GM21390 (cell line): Measurements from ENCODE around the gene SMIM35.
A peak's percentile ranks its signal among the peaks of the same experiment; 100 is the strongest.
"Not testable (repeated sequence)": the region's sequence is repeated elsewhere in the genome, so short reads cannot be mapped to it uniquely, and the experiment has no call there.

Experiments used
- ATAC-seq: cut with Tn5 transposase; IDR thresholded peaks from one replicate; pipeline ENCODE4 v1.9.1; 2021; ENCODE audit not compliant: unreplicated experiment

SMIM35 gene

GRCh38 chr11:117989351-117990102, 97.2 kb downstream of the SMIM35 start:
- no peak for ATAC-seq

- ATAC-seq = peak; percentile 50
Observed at GRCh38 chr11:117986981-117987574, 99.7 kb downstream of the SMIM35 start.

- ATAC-seq = peak; percentile 80
Observed at GRCh38 chr11:117985953-117986887, 100.5 kb downstream of the SMIM35 start, which contains the start of gene IL10RA. Gene IL10RA (plus strand): TSS chr11:117986394. CDS start chr11:117986468, 74 bp downstream.

GRCh38 chr11:117984476-117984875, 102.3 kb downstream of the SMIM35 start:
- no peak for ATAC-seq

- ATAC-seq = no peak
Observed at GRCh38 chr11:117983163-117983475, 103.6 kb downstream of the SMIM35 start.

GRCh38 chr11:117980720-117981119, 106.0 kb downstream of the SMIM35 start:
- no peak for ATAC-seq

- ATAC-seq = peak; percentile 11
Observed at GRCh38 chr11:117980280-117980679, 106.5 kb downstream of the SMIM35 start.

- ATAC-seq = peak; percentile 61
Observed at GRCh38 chr11:117979481-117980211, 107.1 kb downstream of the SMIM35 start.

- no peak for ATAC-seq
Observed at GRCh38 chr11:117978991-117979390, 107.8 kb downstream of the SMIM35 start.

- not testable (repeated sequence) for ATAC-seq
Observed at GRCh38 chr11:117978291-117978910, 108.4 kb downstream of the SMIM35 start.

- not testable (repeated sequence) for ATAC-seq
Observed at GRCh38 chr11:117977612-117978264, 109.0 kb downstream of the SMIM35 start.

GRCh38 chr11:117977029-117977428, 109.7 kb downstream of the SMIM35 start:
- ATAC-seq = no peak

- ATAC-seq = no peak
Observed at GRCh38 chr11:117976445-117976844, 110.3 kb downstream of the SMIM35 start.

GRCh38 chr11:117973503-117973860, 113.3 kb downstream of the SMIM35 start:
- ATAC-seq = no peak

- ATAC-seq = no peak
Observed at GRCh38 chr11:117972629-117973502, 113.9 kb downstream of the SMIM35 start.

- ATAC-seq = no peak
Observed at GRCh38 chr11:117972044-117972443, 114.7 kb downstream of the SMIM35 start.

- no peak for ATAC-seq
Observed at GRCh38 chr11:117970400-117971024, 116.3 kb downstream of the SMIM35 start.

- ATAC-seq = no peak
Observed at GRCh38 chr11:117969160-117969991, 117.4 kb downstream of the SMIM35 start.
